ENCODE data around the gene IRF1. TPM values are rescaled to one million over a fixed set of nuclear protein-coding genes. Genes with fewer than 3 reads are reported as not detected.

The IRF1 gene
- total RNA-seq, 1 experiment from 2014 or later = 30.1 TPM

DNA sequence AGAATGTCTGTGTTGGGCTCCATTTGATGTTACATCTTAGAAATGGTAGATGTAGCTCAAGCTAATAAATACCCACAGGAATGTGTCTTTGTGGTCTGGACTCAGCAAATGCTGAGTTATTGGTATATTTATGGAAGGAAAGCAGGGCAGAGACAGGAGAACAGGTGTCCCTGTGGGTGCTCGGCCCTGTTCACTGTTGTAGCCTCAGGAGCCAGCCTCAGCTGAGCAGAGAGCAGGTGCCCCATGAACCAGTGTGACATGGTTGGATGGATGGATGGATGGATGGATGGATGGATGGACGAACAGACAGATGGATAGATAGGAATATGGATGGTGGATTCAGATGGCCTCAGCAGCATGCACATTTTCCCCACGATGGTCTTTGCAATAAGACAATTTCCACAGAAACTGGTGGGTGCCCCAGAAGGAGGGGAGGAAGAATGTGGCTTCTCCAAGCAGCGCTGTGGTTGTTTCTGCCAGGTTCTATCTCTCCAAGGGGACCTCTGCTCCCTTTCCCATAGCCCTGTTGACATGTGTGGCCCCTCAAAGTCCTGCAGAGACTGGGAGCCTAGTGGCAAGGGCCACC is 8.2 kb upstream of the IRF1 start:
- POLR2A ChIA-PET = interaction anchor here (1.0 to 1.6 kb wide), 2 partner anchors 9 to 111 kb away, joined by 3 to 5 read pairs; partner anchors contain the start of gene IRF1

More for the DNA sequence above, 8.2 kb upstream of the IRF1 start:
- Histone ChIP-seq H2AFZ (ENCODE audit: low read depth, low read length, poor library complexity, severe bottlenecking) (no peak overlapping the region), H4K20me1 (ENCODE audit: insufficient read depth) (no peaks in the 10 kb centered on the region), H3K9ac (ENCODE audit: low read length) (no peak overlapping the region), H3K36me3 (ENCODE audit: control insufficient read depth in 1 of 2, insufficient read depth in 2 of 2, low read length in 2 of 2) (no peaks in the 10 kb centered on the region), H3K27me3 (ENCODE audit: insufficient read depth, low read length) (no peaks in the 10 kb centered on the region), H3K4me3 (replicated peaks in 1 of 2; ENCODE audit: low read depth in 1 of 2, low read length in 2 of 2) (no peak overlapping the region), H3K79me2 (ENCODE audit: insufficient read depth, low read length) (no peaks in the 10 kb centered on the region), H3K4me1 (ENCODE audit: control insufficient read depth in 1 of 2, insufficient read depth in 2 of 2, low read length in 2 of 2) (peaks cover 23 to 71% of the 10 kb centered on the region in 2 experiments), H3K9me2 (ENCODE audit: insufficient read depth) (no peaks in the 10 kb centered on the region), H3K4me2 (ENCODE audit: low read length) (0 out of 2 replicates have a peak overlapping the region, but pooled peaks have one; percentile 90), H3K27ac (ENCODE audit: low read depth, low read length) (no peak overlapping the region), H3K9me3 (ENCODE audit: control insufficient read depth in 1 of 2, insufficient read depth in 1 of 2, low read depth in 1 of 2, low read length in 2 of 2) (no peaks in the 10 kb centered on the region)
- RAD21 ChIA-PET (ENCODE audit: low non-redundant PET in 1 of 2, low total read pairs in 2 of 2, uncharacterized antibody in 2 of 2, unreplicated experiment in 2 of 2) = interaction anchor here (0.6 to 3.6 kb wide), 3 partner anchors 111 to 264 kb away, joined by 3 to 12 read pairs (median 4); no protein-coding TSS in a partner anchor
- ATAC-seq (no peak), DNase-seq (ENCODE audit: low read depth, low spot score) (no peak)
- CTCF ChIA-PET = interaction anchor here (0.9 to 3.2 kb wide), 4 partner anchors 27 to 111 kb away, joined by 3 to 37 read pairs (median 16); no protein-coding TSS in a partner anchor
- intact Hi-C loops (cut with micrococcal nuclease) = loop anchor here (10.0 kb wide), 1 partner anchor 204 kb away; the partner anchor contains the start of gene SLC22A4
- BruUV-seq (replicated peaks) = no TSS peak
- TF ChIP-seq YY1 (IDR thresholded peaks at IDR 0.05; ENCODE audit: extremely low read depth, insufficient replicate concordance, low read depth, low read length) (no peak), POLR2AphosphoS5 (IDR thresholded peaks at IDR 0.05; ENCODE audit: low read depth, low read length) (no peak), EZH2phosphoT487 (IDR thresholded peaks at IDR 0.05; ENCODE audit: borderline replicate concordance) (no peak), TCF7L2 (IDR thresholded peaks at IDR 0.05; ENCODE audit: borderline replicate concordance, extremely low read depth, insufficient read depth, insufficient read length) (no peak), JUND (IDR thresholded peaks at IDR 0.05) (no peak), CBX3 (IDR thresholded peaks at IDR 0.05; ENCODE audit: low read depth) (no peak), REST (IDR thresholded peaks at IDR 0.05; ENCODE audit: low read depth) (no peak), ELF1 (IDR thresholded peaks at IDR 0.05; ENCODE audit: borderline replicate concordance, low read depth) (no peak), ZFX (IDR thresholded peaks at IDR 0.05) (no peak), SP1 (IDR thresholded peaks at IDR 0.05; ENCODE audit: low read depth) (no peak), MAX (IDR thresholded peaks at IDR 0.05) (no peak), EZH2 (IDR thresholded peaks at IDR 0.05) (no peak), ZBTB33 (IDR thresholded peaks at IDR 0.05; ENCODE audit: extremely low read depth, insufficient replicate concordance, low read length) (no peak)

Measured in HCT116 (cell line).